Naive thymus-derived CD4-positive, alpha-beta T cell (primary cell): ENCODE data around the gene CNTF. TPM values are rescaled to one million over a fixed set of nuclear protein-coding genes. Genes with fewer than 3 reads are reported as not detected.

Source experiments
- ATAC-seq: fragments of 150-1000 bp; cut with Tn5 transposase; 2 replicates; pipeline ENCODE4 v1.10.0; 2021; ENCODE audit warnings: mild to moderate bottlenecking, moderate library complexity
- CTCF ChIA-PET: fragments of 350-600 bp; sonication (Branson Sonifier 250); formaldehyde crosslinking; loops from one replicate; lab custom pipeline; 2021; ENCODE audit warnings: antibody characterized with exemption; lab: Charles Lee
- POLR2A ChIA-PET: fragments of 350-600 bp; sonication (Branson Sonifier 250); formaldehyde crosslinking; loops from one replicate; lab custom pipeline; 2021; ENCODE audit warnings: antibody characterized with exemption, inconsistent platforms; lab: Charles Lee
- DNase-seq, 9 donors: peaks; one replicate each; pipeline versions ENCODE4 v3.0.0 to v3.0.0-alpha.2; 2020 to 2022; ENCODE audit warnings: mixed read lengths in 1 of 9
- H3K27ac ChIP-seq: one replicate; pipeline ENCODE4 v1.7.0; 2013; ENCODE audit warnings: mild to moderate bottlenecking, low read depth, low read length, moderate library complexity
- H3K27me3 ChIP-seq, 2 donors: one replicate each; pipeline ENCODE4 v1.7.0; 2013; ENCODE audit warnings: low read length in 2 of 2, mild to moderate bottlenecking in 2 of 2, moderate library complexity in 2 of 2; ENCODE audit not compliant: control insufficient read depth in 2 of 2, insufficient read depth in 2 of 2
- H3K36me3 ChIP-seq, 3 experiments: 1 replicate in 2 of 3; 2 replicates in 1 of 3; pipeline ENCODE4 v1.7.0; 2013; ENCODE audit warnings: low read length in 3 of 3, mild to moderate bottlenecking in 3 of 3, moderate library complexity in 1 of 3; ENCODE audit not compliant: insufficient read depth in 3 of 3, control insufficient read depth in 2 of 3
- H3K4me1 ChIP-seq, 2 donors: one replicate each; pipeline ENCODE4 v1.7.0; 2013; ENCODE audit warnings: low read length in 2 of 2, mild to moderate bottlenecking in 2 of 2, moderate library complexity in 1 of 2; ENCODE audit not compliant: control insufficient read depth in 2 of 2, insufficient read depth in 2 of 2
- H3K4me3 ChIP-seq: 2 replicates; pipeline ENCODE4 v1.7.0; 2013; ENCODE audit warnings: mild to moderate bottlenecking, low read length
- H3K9me3 ChIP-seq, 3 experiments: 1 replicate in 2 of 3; 2 replicates in 1 of 3; pipeline ENCODE4 v1.7.0; 2013; ENCODE audit warnings: low read length in 3 of 3; ENCODE audit not compliant: control insufficient read depth in 2 of 3
- H3K27ac Mint-ChIP-seq, 9 donors: one replicate each; pipeline ENCODE4 v1.8.0; 2020 to 2022; ENCODE audit warnings: mixed read lengths in 9 of 9, mild to moderate bottlenecking in 8 of 9, moderate library complexity in 5 of 9, inconsistent platforms in 2 of 9
- H3K27me3 Mint-ChIP-seq, 5 donors: one replicate each; pipeline ENCODE4 v1.8.0; 2021 to 2022; ENCODE audit warnings: mixed read lengths in 5 of 5, mild to moderate bottlenecking in 1 of 5
- H3K36me3 Mint-ChIP-seq, 5 donors: one replicate each; pipeline ENCODE4 v1.8.0; 2020 to 2022; ENCODE audit warnings: mixed read lengths in 5 of 5, mild to moderate bottlenecking in 3 of 5, inconsistent platforms in 1 of 5
- H3K4me1 Mint-ChIP-seq, 7 donors: one replicate each; pipeline ENCODE4 v1.8.0; 2020 to 2022; ENCODE audit warnings: mixed read lengths in 7 of 7, mild to moderate bottlenecking in 3 of 7, inconsistent platforms in 1 of 7
- H3K4me3 Mint-ChIP-seq, 10 donors: one replicate each; pipeline ENCODE4 v1.8.0; 2020 to 2022; ENCODE audit warnings: mild to moderate bottlenecking in 10 of 10, mixed read lengths in 10 of 10, moderate library complexity in 6 of 10, inconsistent platforms in 2 of 10
- H3K9me3 Mint-ChIP-seq, 11 donors: one replicate each; pipeline ENCODE4 v1.8.0; 2020 to 2022; ENCODE audit warnings: mixed read lengths in 11 of 11, mild to moderate bottlenecking in 4 of 11, inconsistent platforms in 1 of 11, moderate library complexity in 1 of 11
- intact Hi-C, 2 donors: fragments of 100-400 bp; cut with micrococcal nuclease; formaldehyde crosslinking; loops; one replicate each; pipeline ENCODE4 v1.15.1; 2023
- polyA plus RNA-seq, 2 donors: library from polyadenylated mRNA; unstranded; fragments of 300-500 nt; fragmentation: Illumina TruSeq; gene quantifications; one replicate each; pipeline ENCODE4 v1.2.3, GENCODE V29; 2021
- total RNA-seq, 6 experiments: library from RNA in 5 of 6; stranded (reverse) in 5 of 6; gene quantifications; 1 replicate in 5 of 6; 2 replicates in 1 of 6; pipeline ENCODE4 v1.2.3 and lab custom pipeline; 2021 to 2026

CNTF gene
- total and polyA plus RNA-seq, 7 experiments from 2014 or later, result 0.10 to 4.9 (median 3.7) TPM; not detected in 1

DNA sequence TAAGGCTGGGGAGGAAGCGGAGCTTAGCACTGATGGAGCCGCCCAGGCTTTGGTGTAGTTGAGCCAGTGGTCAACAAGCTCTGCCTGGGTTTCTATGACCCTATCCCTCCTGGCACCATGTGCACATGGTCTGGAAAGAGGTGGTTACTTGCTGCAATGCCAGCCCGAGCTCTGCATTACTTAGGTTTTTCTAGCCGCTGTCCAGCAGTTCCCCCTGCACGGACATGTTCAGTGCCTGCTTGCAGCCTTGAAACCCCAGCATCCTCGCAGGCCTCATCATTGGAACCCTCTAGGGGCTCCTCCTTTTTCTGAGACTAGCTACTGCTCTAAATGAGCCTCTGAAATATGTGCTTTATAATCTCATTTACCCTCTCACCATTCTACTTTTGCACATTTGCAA lies 16.6 kb downstream of the CNTF start:
- H3K4me1 Mint-ChIP-seq, result peaks cover 13 to 31% (median 26%) of the 10 kb centered on the region in 7 donors
- H3K4me1 ChIP-seq, result peaks cover 14 to 24% of the 10 kb centered on the region in 2 donors
- H3K9me3 Mint-ChIP-seq, result peaks cover 0 to 2% (median 0%) of the 10 kb centered on the region in 11 donors
- CTCF ChIA-PET, result interaction anchor here (1.6 to 4.3 kb wide), 2 partner anchors 10 to 71 kb away, joined by 4 to 40 read pairs; no protein-coding TSS in a partner anchor
- peak overlapping the region in 2 of 9 donors; percentile 81 to 95 for H3K27ac Mint-ChIP-seq
- H3K27me3 ChIP-seq, result no peaks in the 10 kb centered on the region
- H3K27ac ChIP-seq, result no peak overlapping the region
- no peak overlapping the region for H3K4me3 ChIP-seq
- H3K36me3 ChIP-seq, result no peaks in the 10 kb centered on the region
- H3K4me3 Mint-ChIP-seq, result no peak overlapping the region
- ATAC-seq (no peak), DNase-seq (no peak)
- POLR2A ChIA-PET, result interaction anchor here (1.9 to 3.1 kb wide), 2 partner anchors 16 to 64 kb away, joined by 8 to 22 read pairs; partner anchors contain the start of gene LPXN
- H3K36me3 Mint-ChIP-seq, result no peaks in the 10 kb centered on the region
- H3K9me3 ChIP-seq, result no peaks in the 10 kb centered on the region
- H3K27me3 Mint-ChIP-seq, result peaks cover 0 to 6% (median 0%) of the 10 kb centered on the region in 5 donors
- intact Hi-C loops, result no loop called here

DNA sequence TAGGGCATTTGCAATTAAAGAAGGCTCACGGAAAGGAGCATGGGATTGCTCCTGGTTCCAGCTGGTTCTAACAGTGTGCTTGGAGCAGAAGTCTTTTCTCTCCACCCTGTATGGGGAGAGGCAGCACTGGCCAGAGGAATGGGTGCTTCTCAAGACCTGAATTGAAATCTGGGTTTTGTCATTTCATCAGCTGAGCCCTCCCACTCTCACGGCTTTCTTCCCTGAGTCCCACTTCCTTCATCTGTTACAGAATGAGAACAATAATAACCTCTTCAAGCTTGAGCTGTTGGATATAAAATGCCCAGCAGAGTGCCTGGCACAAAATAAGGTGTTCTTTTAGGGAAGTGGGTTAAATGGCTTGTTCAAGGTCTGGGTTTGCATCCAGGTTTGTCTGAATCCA lies 17.2 kb downstream of the CNTF start:
- Mint-ChIP-seq H3K27ac (peak overlapping the region in 8 of 9 donors; percentile 81 to 95 (median 89)), H3K9me3 (peaks cover 0 to 3% (median 0%) of the 10 kb centered on the region in 11 donors), H3K36me3 (no peaks in the 10 kb centered on the region), H3K27me3 (peaks cover 0 to 8% (median 0%) of the 10 kb centered on the region in 5 donors), H3K4me3 (peak overlapping the region in 8 of 10 donors; percentile 4 to 76 (median 64)), H3K4me1 (peaks cover 13 to 31% (median 26%) of the 10 kb centered on the region in 7 donors)
- Histone ChIP-seq H3K9me3 (no peaks in the 10 kb centered on the region), H3K4me1 (peaks cover 14 to 24% of the 10 kb centered on the region in 2 donors), H3K27me3 (no peaks in the 10 kb centered on the region), H3K36me3 (no peaks in the 10 kb centered on the region), H3K27ac (no peak overlapping the region), H3K4me3 (no peak overlapping the region)
- intact Hi-C loops, result loop anchor here in 1 of 2 donors (1.0 kb wide), 2 partner anchors 9 to 15 kb away; no protein-coding TSS in a partner anchor
- ATAC-seq (no peak), DNase-seq (no peak)
- ChIA-PET CTCF (interaction anchor here (0.6 to 4.3 kb wide), 2 partner anchors 11 to 496 kb away, joined by 4 to 40 read pairs; no protein-coding TSS in a partner anchor), POLR2A (interaction anchor here (1.2 to 3.1 kb wide), 4 partner anchors 10 to 88 kb away, joined by 6 to 22 read pairs (median 8); partner anchors contain the start of gene LPXN)

DNA sequence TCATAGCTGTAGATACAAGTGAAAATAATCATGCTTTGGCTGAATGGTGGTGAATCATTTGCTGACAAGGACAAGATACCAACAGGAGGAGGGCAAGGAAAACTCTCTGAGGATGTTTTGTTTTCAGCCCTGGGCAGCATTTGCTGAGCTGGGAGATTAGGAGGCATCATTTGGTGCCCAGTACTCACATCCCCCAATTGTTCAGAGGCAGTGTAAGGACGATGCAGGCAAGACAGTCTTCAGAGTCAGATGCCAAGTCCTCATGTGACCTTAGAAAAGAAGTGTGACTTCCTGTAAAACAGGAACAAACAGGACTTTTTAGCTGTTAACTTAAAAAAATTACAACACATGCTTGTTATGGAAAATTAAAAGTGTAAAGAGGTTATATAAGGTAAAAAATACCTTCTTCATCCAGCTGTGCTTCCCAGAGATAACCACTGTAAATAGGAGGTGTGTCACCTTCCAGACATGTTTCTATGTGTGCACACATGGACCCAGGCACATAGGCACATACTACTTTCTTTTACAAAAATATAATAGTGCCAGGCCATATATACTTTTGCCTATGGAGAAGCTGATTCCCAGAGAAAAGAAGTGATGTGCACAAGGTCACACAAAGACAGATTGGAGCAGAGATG lies 18.0 kb downstream of the CNTF start:
- peak; percentile 76 for ATAC-seq
- no peaks in the 10 kb centered on the region for H3K36me3 Mint-ChIP-seq
- H3K27ac ChIP-seq, result peak overlapping the region; percentile 30
- H3K27ac Mint-ChIP-seq, result peak overlapping the region in 8 of 9 donors; percentile 81 to 95 (median 89)
- H3K4me1 ChIP-seq, result peaks cover 14 to 24% of the 10 kb centered on the region in 2 donors
- peaks cover 0 to 5% (median 0%) of the 10 kb centered on the region in 11 donors for H3K9me3 Mint-ChIP-seq
- ChIA-PET POLR2A (interaction anchor here (0.9 to 3.1 kb wide), 4 partner anchors 11 to 87 kb away, joined by 3 to 22 read pairs (median 6); partner anchors contain the start of gene LPXN), CTCF (interaction anchor here (0.6 to 4.3 kb wide), 4 partner anchors 11 to 900 kb away, joined by 3 to 40 read pairs (median 5); no protein-coding TSS in a partner anchor)
- H3K4me1 Mint-ChIP-seq, result peaks cover 13 to 31% (median 26%) of the 10 kb centered on the region in 7 donors
- peaks cover 0 to 9% (median 0%) of the 10 kb centered on the region in 5 donors for H3K27me3 Mint-ChIP-seq
- peak in 7 of 9 donors; percentile 10 to 55 (median 39) for DNase-seq
- H3K4me3 ChIP-seq, result no peak overlapping the region
- peaks cover 0 to 3% (median 0%) of the 10 kb centered on the region in 3 experiments for H3K9me3 ChIP-seq
- H3K4me3 Mint-ChIP-seq, result peak overlapping the region in 9 of 10 donors; percentile 25 to 76 (median 66)
- intact Hi-C loops, result loop anchor here in 1 of 2 donors (1.0 kb wide), 2 partner anchors 10 to 14 kb away; no protein-coding TSS in a partner anchor
- no peaks in the 10 kb centered on the region for H3K36me3 ChIP-seq
- H3K27me3 ChIP-seq, result no peaks in the 10 kb centered on the region

DNA sequence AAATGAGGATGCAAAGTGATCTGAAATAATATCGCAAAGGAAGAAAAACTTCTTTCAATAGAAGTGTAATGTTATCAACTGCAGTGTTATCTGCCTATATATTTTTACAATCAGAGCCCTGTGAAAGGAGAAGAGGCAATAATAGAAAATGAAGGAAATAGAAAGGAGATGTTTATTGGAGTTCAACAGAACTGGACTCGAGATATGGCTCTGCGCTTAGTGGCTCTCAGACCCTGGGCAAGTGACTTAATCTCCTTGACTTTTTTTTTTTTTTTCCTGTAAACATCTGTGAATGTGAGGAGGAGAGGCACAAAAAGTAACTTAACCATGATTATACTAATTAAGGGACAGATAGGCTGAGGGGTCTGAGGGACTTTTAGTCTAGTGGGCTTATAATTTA lies 18.9 kb downstream of the CNTF start:
- Mint-ChIP-seq H3K9me3 (peaks cover 0 to 13% (median 4%) of the 10 kb centered on the region in 11 donors), H3K36me3 (peaks cover 0 to 4% (median 0%) of the 10 kb centered on the region in 5 donors), H3K27ac (peak overlapping the region; percentile 13 to 95 (median 86)), H3K4me3 (peak overlapping the region in 2 of 10 donors; percentile 11 to 73), H3K27me3 (peaks cover 0 to 10% (median 0%) of the 10 kb centered on the region in 5 donors), H3K4me1 (peaks cover 13 to 31% (median 26%) of the 10 kb centered on the region in 7 donors)
- POLR2A ChIA-PET, result interaction anchor here (3.1 kb wide), 1 partner anchor 66 kb away, joined by 22 read pairs; the partner anchor contains the start of gene LPXN
- Histone ChIP-seq H3K4me3 (no peak overlapping the region), H3K27ac (no peak overlapping the region), H3K27me3 (no peaks in the 10 kb centered on the region), H3K36me3 (no peaks in the 10 kb centered on the region), H3K9me3 (peaks cover 0 to 11% (median 0%) of the 10 kb centered on the region in 3 experiments), H3K4me1 (peaks cover 14 to 24% of the 10 kb centered on the region in 2 donors)
- intact Hi-C loops, result no loop called here
- DNase-seq (no peak), ATAC-seq (no peak)
- CTCF ChIA-PET, result interaction anchor here (1.2 kb wide), 1 partner anchor 12 kb away, joined by 6 read pairs; no protein-coding TSS in a partner anchor

DNA sequence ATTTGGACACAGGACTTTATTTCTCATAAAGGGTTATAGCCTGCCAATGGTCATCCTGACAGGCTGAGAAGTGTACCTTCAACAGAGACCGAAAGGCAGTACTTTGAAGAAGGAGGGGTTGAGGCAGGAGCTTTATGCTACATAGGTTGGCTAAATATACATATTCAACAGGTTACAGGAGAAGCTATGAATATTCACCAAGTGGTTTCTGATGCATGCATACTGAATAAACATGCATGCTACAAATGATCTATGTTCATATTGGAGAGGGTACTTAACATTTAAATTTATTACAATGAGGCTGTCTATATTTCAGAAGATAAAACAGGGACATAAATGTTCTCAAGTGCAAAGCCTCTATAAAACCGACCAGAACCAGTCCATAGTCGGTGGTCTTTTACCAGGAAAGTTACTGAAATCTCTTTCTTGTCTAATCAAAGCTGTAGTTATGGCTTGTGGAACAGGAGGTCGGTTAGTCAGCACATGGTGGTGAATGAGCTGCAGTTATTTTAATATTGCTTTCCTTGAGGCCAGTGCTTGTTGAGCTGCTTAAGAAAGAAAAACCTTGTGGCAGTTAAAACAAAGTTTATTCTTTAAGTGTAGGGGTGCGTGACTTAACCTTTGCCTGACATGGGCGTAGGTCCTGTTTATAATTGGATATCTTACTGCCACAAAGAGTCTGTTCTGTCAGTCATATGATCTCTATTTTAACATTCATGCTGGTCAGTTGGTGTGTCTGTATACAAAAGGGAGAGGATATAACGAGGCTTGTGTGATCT lies 19.5 kb downstream of the CNTF start:
- Mint-ChIP-seq H3K4me3 (no peak overlapping the region), H3K4me1 (peaks cover 13 to 31% (median 26%) of the 10 kb centered on the region in 7 donors), H3K36me3 (peaks cover 0 to 6% (median 0%) of the 10 kb centered on the region in 5 donors), H3K27me3 (peaks cover 0 to 10% (median 0%) of the 10 kb centered on the region in 5 donors), H3K9me3 (peaks cover 0 to 19% (median 8%) of the 10 kb centered on the region in 11 donors), H3K27ac (peak overlapping the region in 7 of 9 donors; percentile 3 to 95 (median 81))
- Histone ChIP-seq H3K4me1 (peaks cover 14 to 24% of the 10 kb centered on the region in 2 donors), H3K36me3 (no peaks in the 10 kb centered on the region), H3K27me3 (no peaks in the 10 kb centered on the region), H3K4me3 (no peak overlapping the region), H3K9me3 (peaks cover 0 to 12% (median 0%) of the 10 kb centered on the region in 3 experiments), H3K27ac (no peak overlapping the region)
- CTCF ChIA-PET, result no interaction called here
- POLR2A ChIA-PET, result no interaction called here
- DNase-seq, result no peak
- intact Hi-C loops, result no loop called here
- ATAC-seq, result no peak

DNA sequence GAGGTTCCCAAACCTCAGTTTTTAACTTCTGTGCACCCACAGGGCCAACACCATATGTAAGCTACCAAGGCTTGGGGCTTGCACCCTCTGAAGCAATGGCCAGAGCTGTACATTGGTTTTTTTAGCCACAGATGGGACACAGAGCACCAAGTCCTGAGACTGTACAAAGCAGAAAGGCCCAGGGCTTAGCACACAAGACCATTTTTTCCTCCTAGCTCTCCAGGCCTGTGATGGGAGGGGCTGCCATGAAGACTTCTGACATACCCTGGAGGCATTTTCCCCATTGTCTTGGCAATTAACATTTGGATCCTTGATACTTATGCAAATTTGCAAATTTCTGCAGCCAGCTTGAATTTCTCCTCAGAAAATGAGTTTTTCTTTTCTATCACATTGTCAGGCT lies 23.4 kb downstream of the CNTF start:
- intact Hi-C loops, result no loop called here
- Mint-ChIP-seq H3K27me3 (peaks cover 0 to 10% (median 0%) of the 10 kb centered on the region in 5 donors), H3K9me3 (peaks cover 0 to 20% (median 8%) of the 10 kb centered on the region in 11 donors), H3K27ac (no peak overlapping the region), H3K36me3 (peaks cover 0 to 11% (median 0%) of the 10 kb centered on the region in 5 donors), H3K4me3 (no peak overlapping the region), H3K4me1 (peaks cover 3 to 14% (median 10%) of the 10 kb centered on the region in 7 donors)
- no peak for DNase-seq
- Histone ChIP-seq H3K4me1 (peaks cover 4 to 6% of the 10 kb centered on the region in 2 donors), H3K4me3 (no peak overlapping the region), H3K9me3 (peaks cover 0 to 12% (median 0%) of the 10 kb centered on the region in 3 experiments), H3K27ac (no peak overlapping the region), H3K27me3 (no peaks in the 10 kb centered on the region), H3K36me3 (no peaks in the 10 kb centered on the region)
- CTCF ChIA-PET, result interaction anchor here (1.2 to 1.3 kb wide), 3 partner anchors 8 to 142 kb away, joined by 3 to 4 read pairs (median 3); no protein-coding TSS in a partner anchor
- ATAC-seq, result no peak
- POLR2A ChIA-PET, result no interaction called here
